Measurements from ENCODE around the gene TAF1.

- TF ChIP-seq CTCF (IDR thresholded peaks at IDR 0.05; ENCODE audit: control extremely low read depth in 1 of 3, insufficient read depth in 1 of 3, low read depth in 1 of 3, low read length in 3 of 3): no peak
- no peak for TF ChIP-seq USF2 (IDR thresholded peaks at IDR 0.05; ENCODE audit: low read length)
- no peak for TF ChIP-seq EP300 (IDR thresholded peaks at IDR 0.05; ENCODE audit: borderline replicate concordance in 1 of 2, low read depth in 2 of 2, low read length in 2 of 2)
- no peak for TF ChIP-seq KDM1A (IDR thresholded peaks at IDR 0.05; ENCODE audit: borderline replicate concordance, low read length)
- TF ChIP-seq GABPA (IDR thresholded peaks at IDR 0.05; ENCODE audit: borderline replicate concordance, insufficient read depth, low read length): no peak
- no peak for TF ChIP-seq HDAC2 (IDR thresholded peaks at IDR 0.05; ENCODE audit: borderline replicate concordance in 1 of 2, low read depth in 2 of 2, low read length in 2 of 2)
- TF ChIP-seq TCF12 (IDR thresholded peaks at IDR 0.05; ENCODE audit: low read depth, low read length): no peak
- TF ChIP-seq SP2 (IDR thresholded peaks at IDR 0.05; ENCODE audit: low read length): no peak
- TF ChIP-seq POLR2A (IDR thresholded peaks at IDR 0.05; ENCODE audit: control extremely low read depth in 1 of 2, low read depth in 2 of 2, low read length in 2 of 2): no peak
- no peak for TF ChIP-seq CHD2 (IDR thresholded peaks at IDR 0.05; ENCODE audit: low read length)
- TF ChIP-seq RFX5 (IDR thresholded peaks at IDR 0.05; ENCODE audit: borderline replicate concordance, low read depth, low read length): no peak
- TF ChIP-seq CEBPB (IDR thresholded peaks at IDR 0.05; ENCODE audit: low read depth, low read length): no peak
- no peak for TF ChIP-seq MAX (IDR thresholded peaks at IDR 0.05)
- no peak for TF ChIP-seq SP1 (IDR thresholded peaks at IDR 0.05; ENCODE audit: low read depth, low read length)
Measured at GRCh38 chrX:71326394-71326793, 39.8 kb upstream of the TAF1 start.

All from H1 (cell line).